ENCODE data around the gene ELANE.
"Not testable (repeated sequence)": the region's sequence is repeated elsewhere in the genome, so short reads cannot be mapped to it uniquely, and the experiment has no call there.

DNA sequence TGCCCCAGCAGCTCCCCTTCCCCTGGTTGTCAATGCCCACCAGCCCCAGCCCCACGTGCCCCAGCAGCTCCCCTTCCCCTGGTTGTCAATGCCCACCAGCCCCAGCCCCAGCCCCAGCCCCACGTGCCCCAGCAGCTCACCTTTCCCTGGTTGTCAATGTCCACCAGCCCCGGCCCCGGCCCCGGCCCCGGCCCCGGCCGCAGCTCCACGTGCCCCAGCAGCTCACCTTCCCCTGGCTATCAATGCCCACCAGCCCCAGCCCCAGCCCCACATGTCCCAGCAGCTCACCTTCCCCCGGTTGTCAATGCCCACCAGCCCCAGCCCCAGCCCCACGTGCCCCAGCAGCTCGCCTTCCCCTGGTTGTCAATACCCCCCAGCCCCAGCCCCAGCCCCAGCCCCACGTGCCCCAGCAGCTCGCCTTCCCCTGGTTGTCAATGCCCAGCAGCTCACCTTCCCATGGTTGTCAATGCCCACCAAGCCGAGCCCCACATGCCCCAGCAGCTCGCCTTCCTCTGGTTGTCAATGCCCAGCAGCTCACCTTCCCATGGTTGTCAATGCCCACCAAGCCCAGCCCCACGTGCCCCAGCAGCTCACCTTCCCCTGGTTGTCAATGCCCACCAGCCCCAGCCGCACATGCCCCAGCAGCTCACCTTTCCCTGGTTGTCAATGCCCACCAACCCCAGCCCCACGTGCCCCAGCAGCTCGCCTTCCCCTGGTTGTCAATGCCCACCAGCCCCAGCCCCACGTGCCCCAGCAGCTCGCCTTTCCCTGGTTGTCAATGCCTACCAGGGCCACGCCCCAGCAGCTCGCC is 26.9 kb downstream of the ELANE start:
- TF ChIP-seq CTCF (IDR thresholded peaks at IDR 0.05); ZFX (IDR thresholded peaks at IDR 0.05; ENCODE audit: borderline replicate concordance): not testable (repeated sequence)

All from 22Rv1 (cell line).